ENCODE results near the gene ARHGAP22. TPM values are rescaled to one million over a fixed set of nuclear protein-coding genes. Genes with fewer than 3 reads are reported as not detected.
"Not testable (repeated sequence)": the region's sequence is repeated elsewhere in the genome, so short reads cannot be mapped to it uniquely, and the experiment has no call there.

ARHGAP22 gene
- total and polyA plus RNA-seq, 2 experiments from 2014 or later: 3.2 to 7.8 TPM

DNA sequence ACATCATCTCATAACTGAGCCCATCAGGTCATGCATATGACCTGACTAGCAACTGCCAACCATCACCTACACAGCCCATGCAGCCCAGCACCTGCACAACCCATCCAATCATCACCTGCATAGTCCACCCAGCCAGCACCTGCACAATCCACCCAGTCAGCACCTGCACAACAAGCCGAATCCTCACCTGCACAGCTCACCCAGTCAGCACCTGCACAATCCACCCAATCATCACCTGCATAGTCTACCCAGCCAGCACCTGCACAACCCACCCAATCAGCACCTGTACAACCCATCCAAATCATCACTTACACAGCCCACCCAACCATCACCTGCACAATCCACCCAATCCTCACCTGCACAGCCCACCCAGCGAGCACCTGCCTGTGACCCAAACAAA, 46.4 kb upstream of the ARHGAP22 start:
- Histone ChIP-seq H3K27ac (no peak overlapping the region), H3K36me3 (no peaks in the 10 kb centered on the region), H3K27me3 (peaks cover 46% of the 10 kb centered on the region), H3K9me3 (ENCODE audit: low read depth) (no peaks in the 10 kb centered on the region), H3K4me3 (no peak overlapping the region), H3K4me1 (ENCODE audit: low read depth) (no peaks in the 10 kb centered on the region)
- TF ChIP-seq, protein P1, sequence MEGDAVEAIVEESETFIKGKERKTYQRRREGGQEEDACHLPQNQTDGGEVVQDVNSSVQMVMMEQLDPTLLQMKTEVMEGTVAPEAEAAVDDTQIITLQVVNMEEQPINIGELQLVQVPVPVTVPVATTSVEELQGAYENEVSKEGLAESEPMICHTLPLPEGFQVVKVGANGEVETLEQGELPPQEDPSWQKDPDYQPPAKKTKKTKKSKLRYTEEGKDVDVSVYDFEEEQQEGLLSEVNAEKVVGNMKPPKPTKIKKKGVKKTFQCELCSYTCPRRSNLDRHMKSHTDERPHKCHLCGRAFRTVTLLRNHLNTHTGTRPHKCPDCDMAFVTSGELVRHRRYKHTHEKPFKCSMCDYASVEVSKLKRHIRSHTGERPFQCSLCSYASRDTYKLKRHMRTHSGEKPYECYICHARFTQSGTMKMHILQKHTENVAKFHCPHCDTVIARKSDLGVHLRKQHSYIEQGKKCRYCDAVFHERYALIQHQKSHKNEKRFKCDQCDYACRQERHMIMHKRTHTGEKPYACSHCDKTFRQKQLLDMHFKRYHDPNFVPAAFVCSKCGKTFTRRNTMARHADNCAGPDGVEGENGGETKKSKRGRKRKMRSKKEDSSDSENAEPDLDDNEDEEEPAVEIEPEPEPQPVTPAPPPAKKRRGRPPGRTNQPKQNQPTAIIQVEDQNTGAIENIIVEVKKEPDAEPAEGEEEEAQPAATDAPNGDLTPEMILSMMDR (IDR thresholded peaks at IDR 0.05; ENCODE audit: low read depth, low read length): no peak
- DNase-seq (ENCODE audit: low read depth in 1 of 2, low spot score in 1 of 2): no peak

DNA sequence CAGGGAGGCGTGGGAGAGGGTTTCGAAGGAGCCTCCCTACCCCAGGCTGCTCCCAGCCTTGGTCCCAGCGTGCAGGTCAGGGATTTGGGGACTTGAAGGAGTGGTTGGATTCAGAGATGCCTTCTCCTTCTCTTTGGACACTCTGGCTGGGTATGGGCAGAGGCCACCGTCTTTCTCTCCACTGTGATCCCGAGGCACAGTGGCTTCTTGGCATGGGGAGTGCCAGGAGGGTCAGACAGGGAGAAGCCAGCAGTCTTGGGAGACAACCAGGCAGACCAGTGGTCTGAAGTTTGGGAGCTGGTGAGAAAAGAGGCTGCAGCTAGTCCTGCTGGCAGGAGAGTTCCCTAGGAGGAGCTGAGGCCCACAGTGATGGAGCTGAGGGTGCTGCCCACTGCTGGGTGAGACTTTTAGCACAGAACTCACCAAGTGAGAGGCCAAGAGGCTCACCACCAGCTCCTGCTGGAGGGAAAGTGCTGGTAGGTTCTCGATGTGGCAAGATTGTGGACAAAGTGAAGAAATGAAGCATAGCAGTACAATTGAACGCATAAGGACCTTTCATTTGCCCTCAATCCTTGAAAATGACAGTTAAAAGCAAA, 44.6 kb upstream of the ARHGAP22 start:
- Histone ChIP-seq H3K4me1 (ENCODE audit: low read depth) (no peaks in the 10 kb centered on the region), H3K4me3 (no peak overlapping the region), H3K27me3 (peaks cover 38% of the 10 kb centered on the region), H3K36me3 (no peaks in the 10 kb centered on the region), H3K27ac (no peak overlapping the region), H3K9me3 (ENCODE audit: low read depth) (no peaks in the 10 kb centered on the region)
- TF ChIP-seq, protein P1 (IDR thresholded peaks at IDR 0.05; ENCODE audit: low read depth, low read length): no peak
- DNase-seq (ENCODE audit: low read depth in 1 of 2, low spot score in 1 of 2): no peak

DNA sequence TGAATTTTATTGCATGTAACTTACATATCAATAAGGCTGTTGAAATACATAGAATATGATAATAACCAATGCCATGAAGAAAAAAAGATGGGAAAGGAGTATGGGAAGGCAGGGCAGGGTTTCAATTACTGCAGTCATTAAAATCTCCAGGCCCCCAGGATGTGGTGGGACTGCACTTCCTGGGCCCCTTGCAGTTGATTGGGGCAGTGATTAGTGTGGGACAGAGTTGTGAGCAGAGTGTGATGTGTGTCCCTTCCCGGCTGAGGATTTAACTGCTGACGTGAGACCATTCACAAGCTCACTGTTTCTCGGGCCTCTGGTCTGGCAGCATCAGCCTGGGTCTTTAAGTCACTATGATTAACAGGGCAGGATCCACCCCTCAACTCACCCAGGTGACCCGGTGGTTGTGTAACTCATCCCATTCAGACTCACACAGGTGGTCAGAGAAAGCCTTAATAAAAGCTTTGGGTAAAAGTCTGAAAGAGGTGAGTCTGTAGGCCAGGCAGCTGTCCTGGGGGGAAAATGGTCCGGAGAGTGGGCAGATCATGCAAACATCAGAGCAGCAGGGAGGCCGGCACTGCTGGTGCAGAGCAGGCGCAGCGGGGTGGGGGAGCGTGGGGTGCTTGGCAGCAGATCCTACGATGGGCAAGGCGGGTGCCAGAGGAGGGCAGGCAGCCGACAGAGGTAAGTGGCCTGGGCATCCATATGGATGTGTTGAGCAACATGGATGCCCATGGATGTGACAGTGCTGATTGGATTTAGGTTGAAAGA, 43.5 kb upstream of the ARHGAP22 start:
- Histone ChIP-seq H3K27ac (no peak overlapping the region), H3K9me3 (ENCODE audit: low read depth) (no peaks in the 10 kb centered on the region), H3K4me3 (no peak overlapping the region), H3K36me3 (no peaks in the 10 kb centered on the region), H3K27me3 (peaks cover 27% of the 10 kb centered on the region), H3K4me1 (ENCODE audit: low read depth) (no peaks in the 10 kb centered on the region)
- TF ChIP-seq, protein P1 (IDR thresholded peaks at IDR 0.05; ENCODE audit: low read depth, low read length): no peak
- DNase-seq (ENCODE audit: low read depth in 1 of 2, low spot score in 1 of 2): no peak

DNA sequence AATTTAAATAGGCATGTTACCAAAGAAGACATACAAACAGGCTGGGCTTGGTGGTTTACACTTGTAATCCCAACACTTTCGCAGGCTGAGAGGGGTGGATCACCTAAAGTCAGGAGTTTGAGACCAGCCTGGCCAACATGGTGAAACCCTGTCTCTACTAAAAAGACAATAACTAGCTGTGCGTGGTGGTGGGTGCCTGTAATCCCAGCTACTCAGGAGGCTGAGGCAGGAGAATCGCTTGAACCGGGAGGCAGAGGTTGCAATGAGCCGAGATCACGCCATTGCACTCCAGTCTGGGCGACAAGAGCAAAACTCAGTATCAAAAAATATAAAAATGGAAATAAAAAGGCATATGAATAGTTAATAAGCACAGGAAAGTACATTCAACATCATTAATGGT, 42.2 kb upstream of the ARHGAP22 start:
- DNase-seq (ENCODE audit: low read depth in 1 of 2, low spot score in 1 of 2); H3K9me3 ChIP-seq (ENCODE audit: low read depth); H3K27ac ChIP-seq: not testable (repeated sequence)

DNA sequence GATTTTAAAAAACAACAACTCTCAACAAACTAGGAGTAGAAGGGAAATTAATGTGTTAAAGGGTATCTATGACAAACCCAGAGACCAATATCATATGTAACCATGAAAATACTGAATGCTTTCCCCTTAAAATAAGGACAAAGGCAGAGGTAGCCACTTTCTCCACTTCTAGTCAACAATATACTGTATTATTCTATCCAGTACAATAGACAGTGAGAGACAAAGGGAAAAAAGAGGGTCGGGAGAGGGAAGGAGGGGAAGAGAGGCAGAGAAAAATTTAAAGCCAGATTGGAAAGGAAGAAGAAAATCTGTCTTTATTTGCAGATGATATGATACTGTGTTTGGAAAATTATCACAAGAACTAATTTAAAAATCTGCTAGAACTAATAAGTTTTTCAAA, 40.7 kb upstream of the ARHGAP22 start:
- Histone ChIP-seq H3K4me1 (ENCODE audit: low read depth) (no peaks in the 10 kb centered on the region), H3K27ac (no peak overlapping the region)

More for the DNA sequence above, 42.2 kb upstream of the ARHGAP22 start:
- not testable (repeated sequence) for H3K4me3 ChIP-seq; H3K36me3 ChIP-seq; H3K4me1 ChIP-seq (ENCODE audit: low read depth)
- H3K27me3 ChIP-seq: peaks cover 16% of the 10 kb centered on the region

DNA sequence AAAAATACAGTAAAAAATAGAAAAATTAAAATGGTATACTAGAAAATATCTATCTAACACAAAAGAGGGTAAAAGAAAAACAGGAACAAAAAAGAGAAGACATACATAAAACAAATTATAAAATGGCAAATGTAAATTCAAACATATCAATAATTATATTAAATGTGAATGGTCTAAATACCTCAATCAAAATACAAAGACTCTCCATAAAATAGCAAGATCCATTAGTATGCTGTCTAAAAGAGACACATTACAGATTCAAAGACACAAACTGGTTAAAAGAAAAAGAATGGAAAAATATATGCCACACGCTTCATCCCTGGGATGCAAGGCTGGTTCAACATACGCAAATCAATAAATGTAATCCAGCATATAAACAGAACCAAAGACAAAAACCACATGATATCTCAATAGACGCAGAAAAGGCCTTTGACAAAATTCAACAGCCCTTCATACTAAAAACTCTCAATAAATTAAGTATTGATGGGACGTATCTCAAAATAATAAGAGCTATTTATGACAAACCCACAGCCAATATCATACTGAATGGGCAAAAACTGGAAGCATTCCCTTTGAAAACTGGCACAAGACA, 36.3 kb upstream of the ARHGAP22 start:
- H3K4me1 ChIP-seq (ENCODE audit: low read depth); H3K9me3 ChIP-seq (ENCODE audit: low read depth); DNase-seq (ENCODE audit: low read depth in 1 of 2, low spot score in 1 of 2); H3K36me3 ChIP-seq; H3K4me3 ChIP-seq; H3K27ac ChIP-seq; H3K27me3 ChIP-seq: not testable (repeated sequence)

More for the DNA sequence above, 40.7 kb upstream of the ARHGAP22 start:
- Histone ChIP-seq H3K36me3 (no peaks in the 10 kb centered on the region), H3K27me3 (peaks cover 1% of the 10 kb centered on the region), H3K4me3 (no peak overlapping the region), H3K9me3 (ENCODE audit: low read depth) (no peaks in the 10 kb centered on the region)
- no peak for DNase-seq (ENCODE audit: low read depth in 1 of 2, low spot score in 1 of 2)
- TF ChIP-seq, protein P1 (IDR thresholded peaks at IDR 0.05; ENCODE audit: low read depth, low read length): no peak
